ENCODE data around the gene IMP4.

The IMP4 gene

GRCh38 chr2:130336877-130337734 lies 5.6 kb upstream of the IMP4 start:
- peak; percentile 48 for DNase-seq

- no peak for DNase-seq
These were observed 4.9 kb upstream of the IMP4 start for GRCh38 chr2:130337735-130338325.

GRCh38 chr2:130338793-130339345 lies 3.8 kb upstream of the IMP4 start:
- no peak for DNase-seq

GRCh38 chr2:130339885-130340745 lies 2.6 kb upstream of the IMP4 start:
- no peak for DNase-seq

GRCh38 chr2:130341562-130342019 lies 1.1 kb upstream of the IMP4 start:
- no peak for DNase-seq

GRCh38 chr2:130342020-130342532 lies 621 bp upstream of the IMP4 start:
- DNase-seq, result peak; percentile 90

GRCh38 chr2:130344578-130344977 lies 1.9 kb downstream of the IMP4 start:
- no peak for DNase-seq

- DNase-seq, result no peak
These were observed 2.4 kb downstream of the IMP4 start for GRCh38 chr2:130345091-130345490.

- DNase-seq, result no peak
These were observed 2.9 kb downstream of the IMP4 start for GRCh38 chr2:130345611-130346010.

- no peak for DNase-seq
These were observed 3.5 kb downstream of the IMP4 start for GRCh38 chr2:130346041-130346740.

- no peak for DNase-seq
These were observed 4.0 kb downstream of the IMP4 start for GRCh38 chr2:130346741-130347066.

GRCh38 chr2:130347220-130347925 lies 4.7 kb downstream of the IMP4 start:
- no peak for DNase-seq

GRCh38 chr2:130349174-130349573 lies 6.5 kb downstream of the IMP4 start:
- no peak for DNase-seq

- DNase-seq, result no peak
These were observed 9.0 kb downstream of the IMP4 start for GRCh38 chr2:130351711-130352110.

- DNase-seq, result peak; percentile 28
These were observed 9.5 kb downstream of the IMP4 start for GRCh38 chr2:130352237-130352636.

- no peak for DNase-seq
These were observed 10.8 kb downstream of the IMP4 start for GRCh38 chr2:130353291-130354138.

GRCh38 chr2:130354139-130354428 lies 11.4 kb downstream of the IMP4 start:
- DNase-seq, result no peak

GRCh38 chr2:130355172-130355577 lies 12.5 kb downstream of the IMP4 start:
- no peak for DNase-seq

- peak; percentile 91 for DNase-seq
These were observed 13.1 kb downstream of the IMP4 start, which contains the start of gene PTPN18 for GRCh38 chr2:130355578-130356431. TSS of gene PTPN18 (plus strand) at chr2:130356056. CDS start at chr2:130356108, 52 bp downstream.

GRCh38 chr2:130357864-130358263 lies 15.2 kb downstream of the IMP4 start:
- no peak for DNase-seq
